Thymus (tissue), 11 donors: ENCODE results near the gene DARS2. TPM values are rescaled to one million over a fixed set of nuclear protein-coding genes. Genes with fewer than 3 reads are reported as not detected.

Experiments used
- DNase-seq, 9 donors: peaks; one replicate each; pipeline ENCODE4 v3.0.0-alpha.2; 2013; ENCODE audit warnings: low spot score in 9 of 9, low read depth in 6 of 9, missing footprints in 1 of 9
- H3K27ac ChIP-seq, 2 donors: one replicate each; pipeline ENCODE4 v1.5.1; 2013; ENCODE audit warnings: control low read depth in 1 of 2, low read depth in 1 of 2, low read length in 1 of 2, mild to moderate bottlenecking in 1 of 2, moderate library complexity in 1 of 2
- H3K27me3 ChIP-seq, 2 donors: one replicate each; pipeline ENCODE4 v1.5.1; 2013; ENCODE audit warnings: low read length in 1 of 2; ENCODE audit not compliant: control insufficient read depth in 2 of 2, insufficient read depth in 1 of 2
- H3K36me3 ChIP-seq, 2 donors: one replicate each; pipeline ENCODE4 v1.5.1; 2013; ENCODE audit warnings: low read length in 1 of 2, mild to moderate bottlenecking in 1 of 2, moderate library complexity in 1 of 2; ENCODE audit not compliant: control insufficient read depth in 2 of 2, insufficient read depth in 2 of 2
- H3K4me1 ChIP-seq, 2 donors: one replicate each; pipeline ENCODE4 v1.5.1; 2013; ENCODE audit warnings: low read length in 2 of 2; ENCODE audit not compliant: control insufficient read depth in 2 of 2, insufficient read depth in 2 of 2
- H3K4me3 ChIP-seq, 2 donors: one replicate each; pipeline ENCODE4 v1.5.1; 2013; ENCODE audit warnings: low read length in 2 of 2, control low read depth in 1 of 2, mild to moderate bottlenecking in 1 of 2
- H3K9me3 ChIP-seq, 2 donors: one replicate each; pipeline ENCODE4 v1.5.1; 2013; ENCODE audit warnings: low read length in 1 of 2, mild to moderate bottlenecking in 1 of 2; ENCODE audit not compliant: control insufficient read depth in 2 of 2, insufficient read depth in 1 of 2
- WGBS: extraction: QIAGEN DNeasy Blood & Tissue Kit; methylation state at CpG from one replicate; pipeline ENCODE4 v1.1.7; 2013; 5-methylcytosine and 5-hydroxymethylcytosine counted together
- polyA plus RNA-seq: library from polyadenylated mRNA; stranded (reverse); fragments of 200-250 nt; gene quantifications from one replicate; pipeline ENCODE4 v1.2.3, GENCODE V29; 2013
- total RNA-seq: library from RNA; stranded (reverse); fragments of 120-200 nt; gene quantifications from one replicate; pipeline ENCODE4 v1.2.4, GENCODE V29; 2013
- donor health status: healthy.

Gene DARS2
- total and polyA plus RNA-seq, 2 donors, result 8.0 to 14.4 TPM

- peaks cover 11 to 12% of the 10 kb centered on the region in 2 donors for H3K36me3 ChIP-seq
- no peak for DNase-seq
These were observed 64.3 kb downstream of the DARS2 start for GRCh38 chr1:173888749-173889148.

GRCh38 chr1:173889885-173890284 is 65.4 kb downstream of the DARS2 start:
- no peaks in the 10 kb centered on the region for H3K27me3 ChIP-seq
- peaks cover 11 to 12% of the 10 kb centered on the region in 2 donors for H3K36me3 ChIP-seq
- H3K4me1 ChIP-seq, result no peaks in the 10 kb centered on the region
- no peak for DNase-seq
- no peaks in the 10 kb centered on the region for H3K9me3 ChIP-seq
- H3K4me3 ChIP-seq, result no peak overlapping the region
- 98% methylated on average over 2 of the region's 2 CpGs for WGBS
- no peak overlapping the region for H3K27ac ChIP-seq

More at GRCh38 chr1:173888749-173889148, 64.3 kb downstream of the DARS2 start:
- H3K9me3 ChIP-seq, result no peaks in the 10 kb centered on the region
- no peaks in the 10 kb centered on the region for H3K27me3 ChIP-seq
- H3K4me3 ChIP-seq, result no peak overlapping the region
- no peak overlapping the region for H3K27ac ChIP-seq
- no peaks in the 10 kb centered on the region for H3K4me1 ChIP-seq

- no peak for DNase-seq
- H3K36me3 ChIP-seq, result no peaks in the 10 kb centered on the region
- no peak overlapping the region for H3K27ac ChIP-seq
- H3K4me1 ChIP-seq, result no peaks in the 10 kb centered on the region
- no peak overlapping the region for H3K4me3 ChIP-seq
- no peaks in the 10 kb centered on the region for H3K9me3 ChIP-seq
- H3K27me3 ChIP-seq, result no peaks in the 10 kb centered on the region
- WGBS, result 99% methylated on average over 1 of the region's 1 CpG
These were observed 69.1 kb downstream of the DARS2 start for GRCh38 chr1:173893611-173894010.

GRCh38 chr1:173894189-173894588 is 69.7 kb downstream of the DARS2 start:
- DNase-seq, result no peak
- no peak overlapping the region for H3K27ac ChIP-seq
- H3K4me1 ChIP-seq, result no peaks in the 10 kb centered on the region
- no peaks in the 10 kb centered on the region for H3K27me3 ChIP-seq
- WGBS, result 81% methylated on average over 3 of the region's 3 CpGs
- no peaks in the 10 kb centered on the region for H3K36me3 ChIP-seq
- no peak overlapping the region for H3K4me3 ChIP-seq
- H3K9me3 ChIP-seq, result no peaks in the 10 kb centered on the region

GRCh38 chr1:173900427-173900826 is 76.0 kb downstream of the DARS2 start:
- H3K36me3 ChIP-seq, result peaks cover 0 to 3% of the 10 kb centered on the region in 2 donors
- H3K27me3 ChIP-seq, result no peaks in the 10 kb centered on the region
- DNase-seq, result no peak
- no peak overlapping the region for H3K27ac ChIP-seq
- H3K4me1 ChIP-seq, result no peaks in the 10 kb centered on the region
- H3K9me3 ChIP-seq, result no peaks in the 10 kb centered on the region
- no peak overlapping the region for H3K4me3 ChIP-seq
- WGBS, result 92% methylated on average over 2 of the region's 2 CpGs

- DNase-seq, result no peak
- no peaks in the 10 kb centered on the region for H3K4me1 ChIP-seq
- no peaks in the 10 kb centered on the region for H3K9me3 ChIP-seq
- 68% methylated on average over 3 of the region's 3 CpGs for WGBS
- H3K4me3 ChIP-seq, result no peak overlapping the region
- H3K36me3 ChIP-seq, result peaks cover 0 to 3% of the 10 kb centered on the region in 2 donors
- no peaks in the 10 kb centered on the region for H3K27me3 ChIP-seq
- no peak overlapping the region for H3K27ac ChIP-seq
These were observed 76.5 kb downstream of the DARS2 start for GRCh38 chr1:173900992-173901391.

- no peaks in the 10 kb centered on the region for H3K9me3 ChIP-seq
- peaks cover 0 to 3% of the 10 kb centered on the region in 2 donors for H3K36me3 ChIP-seq
- no peak for DNase-seq
- WGBS, result 94% methylated on average over 6 of the region's 6 CpGs
- no peak overlapping the region for H3K4me3 ChIP-seq
- H3K27me3 ChIP-seq, result no peaks in the 10 kb centered on the region
- H3K27ac ChIP-seq, result no peak overlapping the region
- H3K4me1 ChIP-seq, result no peaks in the 10 kb centered on the region
These were observed 79.5 kb downstream of the DARS2 start for GRCh38 chr1:173903827-173904531.

Other genes starting within 250 kb of the DARS2 start
- gene SLC9C2, start 221.6 kb upstream of the DARS2 start, total RNA-seq, result 0.09 TPM
- gene SLC9C2, start 221.6 kb upstream of the DARS2 start, polyA plus RNA-seq, result 0.14 TPM
- not detected for gene TEX50, start 189.3 kb upstream of the DARS2 start, total RNA-seq
- not detected for gene TEX50, start 189.3 kb upstream of the DARS2 start, polyA plus RNA-seq
- 0.33 TPM for gene ANKRD45, start 154.8 kb upstream of the DARS2 start, total RNA-seq
- gene ANKRD45, start 154.8 kb upstream of the DARS2 start, polyA plus RNA-seq, result 0.71 TPM
- 18.0 TPM for gene KLHL20, start 109.7 kb upstream of the DARS2 start, total RNA-seq
- gene KLHL20, start 109.7 kb upstream of the DARS2 start, polyA plus RNA-seq, result 13.2 TPM
- gene CENPL, start 210 bp downstream of the DARS2 start, total RNA-seq, result 17.7 TPM
- 6.3 TPM for gene CENPL, start 210 bp downstream of the DARS2 start, polyA plus RNA-seq
- gene GAS5, start 43.3 kb downstream of the DARS2 start, total RNA-seq, result 545 TPM
- gene GAS5, start 43.3 kb downstream of the DARS2 start, polyA plus RNA-seq, result 1,180 TPM
- 4.7 TPM for gene ZBTB37, start 43.7 kb downstream of the DARS2 start, total RNA-seq
- gene ZBTB37, start 43.7 kb downstream of the DARS2 start, polyA plus RNA-seq, result 4.1 TPM
- 0.14 TPM for gene SERPINC1, start 92.7 kb downstream of the DARS2 start, total RNA-seq
- gene SERPINC1, start 92.7 kb downstream of the DARS2 start, polyA plus RNA-seq, result 0.43 TPM
- gene RC3H1, start 197.7 kb downstream of the DARS2 start, total RNA-seq, result 16.5 TPM
- gene RC3H1, start 197.7 kb downstream of the DARS2 start, polyA plus RNA-seq, result 8.8 TPM